Midbrain (tissue), 1 donor: ENCODE results near the gene AMMECR1.

Experiments used
- DNase-seq: peaks from one replicate; lab custom pipeline; 2025; lab: John Stamatoyannopoulos, UW

AMMECR1 gene

GRCh38 chrX:110311437-110312230 is 6.3 kb downstream of the AMMECR1 start:
- no peak for DNase-seq

GRCh38 chrX:110310896-110311295 is 7.0 kb downstream of the AMMECR1 start:
- DNase-seq = no peak

- DNase-seq = no peak
Observed at GRCh38 chrX:110310000-110310790, 7.7 kb downstream of the AMMECR1 start.

GRCh38 chrX:110308220-110308619 is 9.7 kb downstream of the AMMECR1 start:
- DNase-seq = no peak

- DNase-seq = no peak
Observed at GRCh38 chrX:110304884-110305283, 13.0 kb downstream of the AMMECR1 start.

GRCh38 chrX:110304371-110304770 is 13.5 kb downstream of the AMMECR1 start:
- DNase-seq = no peak

- no peak for DNase-seq
Observed at GRCh38 chrX:110302975-110303374, 14.9 kb downstream of the AMMECR1 start.

GRCh38 chrX:110301194-110301593 is 16.7 kb downstream of the AMMECR1 start:
- DNase-seq = no peak

GRCh38 chrX:110294087-110294486 is 23.8 kb downstream of the AMMECR1 start:
- no peak for DNase-seq

- no peak for DNase-seq
Observed at GRCh38 chrX:110293658-110294057, 24.2 kb downstream of the AMMECR1 start.

GRCh38 chrX:110287605-110288004 is 30.3 kb downstream of the AMMECR1 start:
- DNase-seq = no peak

GRCh38 chrX:110286106-110286505 is 31.8 kb downstream of the AMMECR1 start:
- no peak for DNase-seq

- no peak for DNase-seq
Observed at GRCh38 chrX:110284159-110284558, 33.7 kb downstream of the AMMECR1 start.

GRCh38 chrX:110282922-110283321 is 35.0 kb downstream of the AMMECR1 start:
- no peak for DNase-seq

GRCh38 chrX:110281377-110281776 is 36.5 kb downstream of the AMMECR1 start:
- no peak for DNase-seq

- no peak for DNase-seq
Observed at GRCh38 chrX:110280954-110281353, 36.9 kb downstream of the AMMECR1 start.

GRCh38 chrX:110277609-110278008 is 40.3 kb downstream of the AMMECR1 start:
- no peak for DNase-seq

GRCh38 chrX:110276778-110277177 is 41.1 kb downstream of the AMMECR1 start:
- no peak for DNase-seq

GRCh38 chrX:110268886-110269285 is 49.0 kb downstream of the AMMECR1 start:
- DNase-seq = no peak

GRCh38 chrX:110268395-110268794 is 49.5 kb downstream of the AMMECR1 start:
- DNase-seq = no peak

- DNase-seq = no peak
Observed at GRCh38 chrX:110267874-110268273, 50.0 kb downstream of the AMMECR1 start.

GRCh38 chrX:110265661-110266060 is 52.2 kb downstream of the AMMECR1 start:
- no peak for DNase-seq

- DNase-seq = no peak
Observed at GRCh38 chrX:110259117-110259516, 58.8 kb downstream of the AMMECR1 start.
